ENCODE data around the gene ZNF491.
"Not testable (repeated sequence)": the region's sequence is repeated elsewhere in the genome, so short reads cannot be mapped to it uniquely, and the experiment has no call there.

The ZNF491 gene

DNA sequence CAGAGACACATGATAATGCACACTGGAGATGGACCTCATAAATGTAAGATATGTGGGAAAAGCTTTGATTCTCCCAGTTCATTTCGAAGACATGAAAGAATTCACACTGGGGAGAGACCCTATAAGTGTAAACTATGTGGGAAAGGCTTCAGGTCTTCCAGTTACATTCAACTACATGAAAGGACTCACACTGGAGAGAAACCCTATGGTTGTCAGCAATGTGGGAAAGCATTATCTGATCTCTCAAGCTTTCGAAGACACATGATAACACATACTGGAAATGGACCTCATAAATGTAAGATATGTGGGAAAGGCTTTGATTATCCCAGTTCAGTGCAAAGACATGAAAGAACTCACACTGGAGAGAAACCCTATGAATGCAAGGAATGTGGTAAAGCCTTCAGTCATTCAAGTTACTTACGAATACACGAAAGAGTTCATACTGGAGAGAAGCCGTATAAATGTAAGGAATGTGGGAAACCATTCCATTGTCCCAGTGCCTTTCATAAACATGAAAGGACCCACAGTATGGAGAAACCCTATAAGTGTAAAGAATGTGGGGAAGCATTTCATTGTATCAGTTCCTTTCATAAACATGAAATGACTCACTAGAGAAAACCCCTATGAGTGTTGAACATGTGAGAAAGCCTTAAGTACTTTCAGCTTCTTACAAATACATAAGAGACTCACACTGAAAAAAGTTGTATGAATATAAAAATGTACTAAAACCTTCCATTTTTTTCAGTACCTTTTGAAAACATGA lies 16.8 kb upstream of the ZNF491 start:
- Mint-ChIP-seq H3K4me1 (no peaks in the 10 kb centered on the region), H3K9me3 (peaks cover 34% of the 10 kb centered on the region), H3K4me3 (no peak overlapping the region), H3K36me3 (peaks cover 40% of the 10 kb centered on the region), H3K27ac (no peak overlapping the region)
- DNase-seq (ENCODE audit: low spot score in 2 of 2) (no peak), ATAC-seq (no peak)

- peaks cover 41% of the 10 kb centered on the region for H3K9me3 Mint-ChIP-seq
- H3K36me3 Mint-ChIP-seq = peaks cover 28% of the 10 kb centered on the region
- no peak overlapping the region for H3K4me3 Mint-ChIP-seq
- H3K4me1 Mint-ChIP-seq = no peaks in the 10 kb centered on the region
- DNase-seq (ENCODE audit: low spot score in 2 of 2) = no peak
- H3K27ac Mint-ChIP-seq = no peak overlapping the region
- ATAC-seq = no peak
These were observed 14.6 kb upstream of the ZNF491 start for GRCh38 chr19:11783767-11784166.

DNA sequence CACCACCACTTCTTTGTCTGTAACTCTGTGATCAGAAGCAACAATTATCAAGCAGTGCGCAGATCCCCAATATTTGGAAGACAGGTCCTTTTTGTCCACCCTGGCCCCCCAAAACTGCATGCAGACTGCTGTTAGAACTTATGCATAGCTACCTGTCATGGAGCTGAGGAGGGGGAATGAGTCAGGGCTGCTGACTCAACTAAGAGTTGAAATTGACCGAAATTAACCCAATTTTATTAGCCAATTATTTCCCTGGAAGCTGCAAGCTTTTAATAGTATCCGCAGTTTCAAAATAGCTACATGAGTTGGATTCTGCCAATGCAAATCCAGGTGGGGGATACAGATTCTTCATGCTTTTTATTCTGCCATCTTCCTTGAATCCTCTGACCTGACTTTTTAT lies 14.0 kb upstream of the ZNF491 start:
- no peak overlapping the region for H3K27ac Mint-ChIP-seq
- H3K9me3 Mint-ChIP-seq = peaks cover 47% of the 10 kb centered on the region
- DNase-seq (ENCODE audit: low spot score in 2 of 2) (no peak), ATAC-seq (no peak)
- H3K4me3 Mint-ChIP-seq = no peak overlapping the region
- no peaks in the 10 kb centered on the region for H3K4me1 Mint-ChIP-seq
- H3K36me3 Mint-ChIP-seq = peaks cover 22% of the 10 kb centered on the region

DNA sequence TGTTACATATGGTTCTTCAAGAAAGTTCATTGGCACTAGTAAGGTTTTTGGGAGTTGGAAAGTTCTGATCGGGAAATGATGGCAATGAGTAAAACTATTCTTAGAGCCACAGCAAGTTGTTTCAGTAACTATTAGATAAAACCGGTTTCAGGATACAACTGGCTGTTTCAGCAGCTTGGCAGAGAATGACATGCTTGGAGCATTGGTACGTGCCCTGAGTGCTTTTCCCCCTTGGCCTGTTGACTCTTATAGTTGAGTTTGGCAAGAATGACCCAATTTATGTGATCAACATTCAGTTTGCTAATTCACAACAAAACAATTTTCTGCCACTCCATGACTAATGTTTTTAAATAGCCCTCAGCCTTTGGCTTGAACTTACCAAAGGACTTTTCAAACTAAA lies 10.8 kb upstream of the ZNF491 start:
- no peak overlapping the region for H3K4me3 Mint-ChIP-seq
- DNase-seq (ENCODE audit: low spot score in 2 of 2) (no peak), ATAC-seq (no peak)
- peaks cover 47% of the 10 kb centered on the region for H3K9me3 Mint-ChIP-seq
- H3K36me3 Mint-ChIP-seq = no peaks in the 10 kb centered on the region
- H3K4me1 Mint-ChIP-seq = no peaks in the 10 kb centered on the region
- H3K27ac Mint-ChIP-seq = no peak overlapping the region

- ATAC-seq = no peak
- DNase-seq (ENCODE audit: low spot score in 2 of 2) = no peak
- Mint-ChIP-seq H3K4me1 (peaks cover 8% of the 10 kb centered on the region), H3K4me3 (no peak overlapping the region), H3K9me3 (peaks cover 28% of the 10 kb centered on the region), H3K36me3 (no peaks in the 10 kb centered on the region), H3K27ac (no peak overlapping the region)
These were observed 5.4 kb upstream of the ZNF491 start for GRCh38 chr19:11792942-11793341.

- no peaks in the 10 kb centered on the region for H3K36me3 Mint-ChIP-seq
- peaks cover 15% of the 10 kb centered on the region for H3K4me1 Mint-ChIP-seq
- H3K27ac Mint-ChIP-seq = no peak overlapping the region
- H3K9me3 Mint-ChIP-seq = peaks cover 7% of the 10 kb centered on the region
- peak overlapping the region; percentile 74 for H3K4me3 Mint-ChIP-seq
- ATAC-seq = peak; percentile 76
- peak; percentile 53 to 85 for DNase-seq (ENCODE audit: low spot score in 2 of 2)
These were observed 832 bp upstream of the ZNF491 start for GRCh38 chr19:11797491-11797890.

DNA sequence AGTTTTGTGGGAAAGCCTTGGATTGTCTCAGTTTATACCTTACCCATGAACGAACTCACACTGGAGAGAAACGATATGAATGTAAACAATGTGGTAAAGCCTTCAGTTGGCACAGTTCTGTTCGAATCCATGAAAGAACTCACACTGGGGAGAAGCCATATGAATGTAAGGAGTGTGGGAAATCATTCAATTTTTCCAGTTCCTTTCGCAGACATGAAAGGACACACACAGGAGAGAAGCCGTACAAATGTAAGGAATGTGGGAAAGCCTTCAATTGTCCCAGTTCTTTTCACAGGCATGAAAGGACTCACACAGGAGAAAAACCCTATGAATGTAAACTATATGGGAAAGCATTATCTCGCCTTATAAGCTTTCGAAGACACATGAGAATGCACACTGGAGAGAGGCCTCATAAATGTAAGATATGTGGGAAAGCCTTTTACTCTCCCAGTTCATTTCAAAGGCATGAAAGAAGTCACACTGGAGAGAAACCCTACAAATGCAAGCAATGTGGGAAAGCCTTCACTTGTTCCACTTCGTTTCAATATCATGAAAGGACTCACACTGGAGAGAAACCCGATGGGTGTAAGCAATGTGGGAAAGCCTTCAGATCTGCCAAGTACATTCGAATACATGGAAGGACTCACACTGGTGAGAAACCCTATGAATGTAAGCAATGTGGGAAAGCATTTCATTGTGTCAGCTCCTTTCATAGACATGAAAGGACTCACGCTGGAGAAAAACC lies 8.2 kb downstream of the ZNF491 start:
- H3K36me3 Mint-ChIP-seq = no peaks in the 10 kb centered on the region
- ATAC-seq (no peak), DNase-seq (ENCODE audit: low spot score in 2 of 2) (no peak)
- no peak overlapping the region for H3K27ac Mint-ChIP-seq
- H3K4me3 Mint-ChIP-seq = no peak overlapping the region
- H3K4me1 Mint-ChIP-seq = no peaks in the 10 kb centered on the region
- H3K9me3 Mint-ChIP-seq = peaks cover 25% of the 10 kb centered on the region

DNA sequence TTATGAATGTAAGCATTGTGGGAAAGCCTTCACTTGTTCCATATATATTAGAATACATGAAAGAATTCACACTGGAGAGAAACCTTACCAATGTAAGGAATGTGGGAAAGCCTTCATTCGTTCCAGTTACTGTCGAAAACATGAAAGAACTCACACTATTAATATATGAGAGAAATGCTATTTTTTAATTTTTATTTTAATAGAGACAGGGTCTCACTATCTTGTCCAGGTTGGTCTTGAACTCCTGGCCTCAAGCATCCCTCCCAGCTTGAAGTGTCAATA lies 8.7 kb downstream of the ZNF491 start:
- DNase-seq (ENCODE audit: low spot score in 2 of 2) (no peak), ATAC-seq (no peak)
- Mint-ChIP-seq H3K27ac (no peak overlapping the region), H3K36me3 (no peaks in the 10 kb centered on the region), H3K4me1 (no peaks in the 10 kb centered on the region), H3K9me3 (peaks cover 25% of the 10 kb centered on the region), H3K4me3 (no peak overlapping the region)

GRCh38 chr19:11813703-11814028 lies 15.3 kb downstream of the ZNF491 start:
- H3K9me3 Mint-ChIP-seq = peaks cover 4% of the 10 kb centered on the region
- no peaks in the 10 kb centered on the region for H3K36me3 Mint-ChIP-seq
- peak overlapping the region; percentile 83 for H3K4me3 Mint-ChIP-seq
- peaks cover 20% of the 10 kb centered on the region for H3K4me1 Mint-ChIP-seq
- no peak for DNase-seq (ENCODE audit: low spot score in 2 of 2)
- peak overlapping the region; percentile 81 for H3K27ac Mint-ChIP-seq
- peak; percentile 46 for ATAC-seq

DNA sequence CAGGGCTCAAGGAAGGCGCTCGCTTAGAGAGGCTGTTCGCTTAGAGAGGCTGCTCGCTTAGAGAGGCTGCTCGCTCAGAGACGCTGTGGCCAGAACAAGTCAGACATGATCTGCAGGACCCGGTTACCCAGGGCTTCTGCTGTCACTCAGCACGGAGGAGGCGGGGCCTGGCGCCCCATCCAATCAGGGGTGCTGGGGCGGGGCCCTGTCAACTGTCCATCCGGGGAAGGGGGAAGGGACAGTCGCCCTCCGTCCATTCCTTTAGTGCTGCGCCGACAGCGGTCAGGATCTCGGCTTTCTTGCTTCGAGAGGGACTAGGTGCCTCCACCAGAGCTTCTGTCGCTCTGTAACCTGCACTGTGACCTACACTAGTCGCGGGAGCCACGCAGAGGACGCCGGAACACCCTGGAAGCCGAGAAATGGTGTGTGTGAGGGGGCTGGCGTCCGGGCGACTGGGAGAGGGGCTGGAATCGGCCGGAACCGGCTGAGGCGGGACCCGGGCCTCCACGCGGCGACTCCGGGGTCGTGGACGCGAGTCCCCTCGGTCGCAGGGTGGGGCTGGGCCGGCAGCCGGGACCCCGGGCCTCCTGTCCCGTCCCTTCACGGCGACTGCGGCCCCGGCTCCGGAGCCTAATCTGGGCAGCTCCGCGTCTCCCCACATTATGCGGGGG lies 15.8 kb downstream of the ZNF491 start, which contains the start of gene ZNF440:
Gene ZNF440, plus strand, starts transcription at position 245 of the 671 bp plus-strand sequence. Its CDS starts 175 bp downstream, at position 420.
- H3K9me3 Mint-ChIP-seq = no peaks in the 10 kb centered on the region
- H3K4me1 Mint-ChIP-seq = peaks cover 20% of the 10 kb centered on the region
- H3K27ac Mint-ChIP-seq = peak within 1 kb of the TSS; percentile 81
- peak; percentile 66 to 94 for DNase-seq (ENCODE audit: low spot score in 2 of 2)
- no peaks in the 10 kb centered on the region for H3K36me3 Mint-ChIP-seq
- H3K4me3 Mint-ChIP-seq = peak within 1 kb of the TSS; percentile 83
- ATAC-seq = peak; percentile 100

- peaks cover 20% of the 10 kb centered on the region for H3K4me1 Mint-ChIP-seq
- ATAC-seq (peak; percentile 2), DNase-seq (ENCODE audit: low spot score in 2 of 2) (no peak)
- no peaks in the 10 kb centered on the region for H3K9me3 Mint-ChIP-seq
- no peaks in the 10 kb centered on the region for H3K36me3 Mint-ChIP-seq
- no peak overlapping the region for H3K27ac Mint-ChIP-seq
- H3K4me3 Mint-ChIP-seq = peak overlapping the region; percentile 83
These were observed 16.3 kb downstream of the ZNF491 start for GRCh38 chr19:11814700-11815035.

- H3K4me1 Mint-ChIP-seq = peaks cover 9% of the 10 kb centered on the region
- H3K27ac Mint-ChIP-seq = no peak overlapping the region
- peaks cover 10% of the 10 kb centered on the region for H3K9me3 Mint-ChIP-seq
- DNase-seq (ENCODE audit: low spot score in 2 of 2) = no peak
- peaks cover 11% of the 10 kb centered on the region for H3K36me3 Mint-ChIP-seq
- ATAC-seq = no peak
- no peak overlapping the region for H3K4me3 Mint-ChIP-seq
These were observed 23.3 kb downstream of the ZNF491 start for GRCh38 chr19:11821474-11822109.

- not testable (repeated sequence) for H3K4me3 Mint-ChIP-seq; DNase-seq (ENCODE audit: low spot score in 2 of 2); ATAC-seq; H3K4me1 Mint-ChIP-seq; H3K27ac Mint-ChIP-seq
- Mint-ChIP-seq H3K9me3 (peaks cover 23% of the 10 kb centered on the region), H3K36me3 (peaks cover 47% of the 10 kb centered on the region)
These were observed 30.9 kb downstream of the ZNF491 start for GRCh38 chr19:11828957-11829876.

GRCh38 chr19:11832253-11832912 lies 34.1 kb downstream of the ZNF491 start:
- DNase-seq (ENCODE audit: low spot score in 2 of 2) (no peak), ATAC-seq (no peak)
- Mint-ChIP-seq H3K4me1 (no peaks in the 10 kb centered on the region), H3K4me3 (no peak overlapping the region), H3K36me3 (peaks cover 39% of the 10 kb centered on the region), H3K9me3 (peaks cover 20% of the 10 kb centered on the region), H3K27ac (no peak overlapping the region)

Data from stimulated activated effector memory CD8-positive, alpha-beta T cell treated with anti-CD3 and anti-CD28 coated beads, Interleukin-12 subunit alpha, Interleukin-12 subunit beta, amount 100 ng/mL, for 72 hours (primary cell).